Measurements from ENCODE around the gene ST3GAL6. TPM values are rescaled to one million over a fixed set of nuclear protein-coding genes. Genes with fewer than 3 reads are reported as not detected.

Gene ST3GAL6
- total and polyA plus RNA-seq, 2 of the 8 experiments (the other 6 are each of a cell fraction or from before 2014, with no cell fraction given) = 3.3 to 6.1 TPM

- Histone ChIP-seq H2AFZ (ENCODE audit: low read length) (no peak overlapping the region), H3K4me2 (ENCODE audit: insufficient read depth in 1 of 2, low read depth in 2 of 2, low read length in 2 of 2) (no peak overlapping the region; a peak in 1 of 4 replicates), H3K4me3 (ENCODE audit: extremely low read depth in 1 of 4, insufficient read depth in 2 of 4, low read depth in 3 of 4, low read length in 4 of 4) (no peak overlapping the region), H4K20me1 (replicated peaks in 1 of 2; ENCODE audit: control insufficient read depth in 1 of 2, insufficient read depth in 2 of 2, low read length in 2 of 2) (peaks cover 0 to 3% of the 10 kb centered on the region in 2 experiments), H3K4me1 (replicated peaks in 1 of 4; ENCODE audit: control insufficient read depth in 3 of 4, insufficient read depth in 4 of 4, low read length in 3 of 4) (peaks cover 0 to 6% (median 0%) of the 10 kb centered on the region in 4 experiments; a peak in 2 of 7 replicates), H3K56ac (replicated peaks; ENCODE audit: insufficient read length, low read depth, low read length) (no peak overlapping the region), H3K14ac (ENCODE audit: insufficient read length) (no peak overlapping the region), H3K27ac (ENCODE audit: low read depth, low read length) (no peak overlapping the region), H3K79me1 (ENCODE audit: low read depth, low read length) (no peaks in the 10 kb centered on the region; the same call in 1 of the 2 replicates), H4K5ac (ENCODE audit: insufficient read length, low read depth, low read length) (no peak overlapping the region), H3K27me3 (replicated peaks in 1 of 4; ENCODE audit: control insufficient read depth in 3 of 4, extremely low read depth in 1 of 4, insufficient read depth in 3 of 4, low read length in 3 of 4) (peaks cover 0 to 8% (median 3%) of the 10 kb centered on the region in 4 experiments; a peak in 4 of 7 replicates), H2BK15ac (ENCODE audit: low read length) (no peak overlapping the region), H3K36me3 (ENCODE audit: control insufficient read depth in 2 of 4, insufficient read depth in 4 of 4, low read length in 3 of 4) (no peaks in the 10 kb centered on the region), H2BK12ac (ENCODE audit: low read depth, low read length) (no peak overlapping the region), H3K4ac (replicated peaks; ENCODE audit: insufficient read length, low read depth, low read length) (no peak overlapping the region), H3K23me2 (ENCODE audit: low read depth, low read length) (peaks cover 11% of the 10 kb centered on the region), H3K23ac (ENCODE audit: insufficient read length) (no peak overlapping the region), H3K79me2 (ENCODE audit: control insufficient read depth in 1 of 2, insufficient read depth in 2 of 2, low read length in 2 of 2) (peaks cover 0 to 15% of the 10 kb centered on the region in 2 experiments; a peak in 1 of 4 replicates), H2AK5ac (ENCODE audit: low read depth, low read length) (0 out of 2 replicates have a peak overlapping the region, but pooled peaks have one; percentile 45), H2BK5ac (ENCODE audit: low read depth, low read length) (no peak overlapping the region), H2BK20ac (ENCODE audit: low read length) (no peak overlapping the region), H3K18ac (ENCODE audit: extremely low read depth, low read length) (no peak overlapping the region), H4K91ac (replicated peaks; ENCODE audit: insufficient read length, low read length) (no peak overlapping the region), H3K9me3 (ENCODE audit: insufficient read depth in 2 of 2, low read depth in 1 of 2, low read length in 1 of 2) (no peaks in the 10 kb centered on the region), H4K8ac (ENCODE audit: extremely low read depth, insufficient read depth, low read length) (no peak overlapping the region), H3K9ac (replicated peaks in 1 of 4; ENCODE audit: extremely low read depth in 1 of 4, low read depth in 3 of 4, low read length in 3 of 4) (no peak overlapping the region), H2BK120ac (replicated peaks; ENCODE audit: low read depth, low read length) (no peak overlapping the region)
- ChIA-PET POLR2A (ENCODE audit: partially characterized antibody) (no interaction called here), CTCF (ENCODE audit: partially characterized antibody) (interaction anchor here (1.1 kb wide), 2 partner anchors 7 to 122 kb away, joined by 3 read pairs; no protein-coding TSS in a partner anchor)
- no peak for TF ChIP-seq SIRT6 (IDR thresholded peaks at IDR 0.05; ENCODE audit: low read length)
- TF ChIP-seq POLR2AphosphoS5 (IDR thresholded peaks at IDR 0.05; ENCODE audit: low read depth, low read length) = no peak
- no peak for TF ChIP-seq SIN3A (conservative IDR thresholded peaks at IDR 0.05 in 1 of 2, IDR thresholded peaks at IDR 0.05 in 1 of 2; ENCODE audit: low read depth in 1 of 2, low read length in 2 of 2)
- no peak for TF ChIP-seq YY1 (IDR thresholded peaks at IDR 0.05; ENCODE audit: low read depth, low read length)
- no peak for TF ChIP-seq GTF2F1 (IDR thresholded peaks at IDR 0.05; ENCODE audit: borderline replicate concordance, low read depth, low read length)
- no peak for TF ChIP-seq CTBP2 (IDR thresholded peaks at IDR 0.05; ENCODE audit: borderline replicate concordance, insufficient read depth, insufficient read length, low read length)
- TF ChIP-seq SIX5 (IDR thresholded peaks at IDR 0.05; ENCODE audit: low read depth, low read length) = no peak
- TF ChIP-seq RBBP5 (IDR thresholded peaks at IDR 0.05; ENCODE audit: borderline replicate concordance, low read depth, low read length) = no peak
- no peak for TF ChIP-seq PHF8 (conservative IDR thresholded peaks at IDR 0.05; ENCODE audit: low read depth, low read length)
- no peak for TF ChIP-seq BCL11A (IDR thresholded peaks at IDR 0.05; ENCODE audit: low read depth in 2 of 2, low read length in 2 of 2)
- no peak for TF ChIP-seq RNF2 (IDR thresholded peaks at IDR 0.05; ENCODE audit: borderline replicate concordance, low read depth, low read length, missing control alignments, poor library complexity, severe bottlenecking)
- FAIRE-seq (no peak), DNase-seq (ENCODE audit: low read depth in 1 of 2, low spot score in 2 of 2) (no peak)
- WGBS, 2 experiments (ENCODE audit: extremely low coverage in 1 of 2, insufficient coverage in 1 of 2, insufficient read length in 1 of 2, insufficient replicate concordance in 2 of 2, low coverage in 1 of 2, low lambda C conversion rate in 2 of 2, missing lambda C conversion rate in 1 of 2) = 84% methylated on average over 4 of the region's 4 CpGs; no CpG with 5 or more reads in 1 of the 2 experiments
Measured at GRCh38 chr3:98734735-98735134, 28.4 kb upstream of the ST3GAL6 start.
